Glomerular endothelial cell (primary cell): ENCODE measurements around the gene ZBED4. TPM values are rescaled to one million over a fixed set of nuclear protein-coding genes. Genes with fewer than 3 reads are reported as not detected.

Experiments used
- DNase-seq: peaks from one replicate; pipeline ENCODE4 v3.0.0-alpha.2; 2011; ENCODE audit warnings: low read depth, low spot score; ENCODE audit errors: extremely low read depth
- total RNA-seq: library from RNA; depleted of rRNA; stranded (reverse); fragments of >200 nt; gene quantifications from 2 replicates; pipeline ENCODE4 v1.2.3, GENCODE V29; 2015

ZBED4 gene
- total RNA-seq, 1 donor from 2014 or later, result 25.9 TPM

- DNase-seq, result no peak
These were observed 45.9 kb downstream of the ZBED4 start for GRCh38 chr22:49899530-49899929.

DNA sequence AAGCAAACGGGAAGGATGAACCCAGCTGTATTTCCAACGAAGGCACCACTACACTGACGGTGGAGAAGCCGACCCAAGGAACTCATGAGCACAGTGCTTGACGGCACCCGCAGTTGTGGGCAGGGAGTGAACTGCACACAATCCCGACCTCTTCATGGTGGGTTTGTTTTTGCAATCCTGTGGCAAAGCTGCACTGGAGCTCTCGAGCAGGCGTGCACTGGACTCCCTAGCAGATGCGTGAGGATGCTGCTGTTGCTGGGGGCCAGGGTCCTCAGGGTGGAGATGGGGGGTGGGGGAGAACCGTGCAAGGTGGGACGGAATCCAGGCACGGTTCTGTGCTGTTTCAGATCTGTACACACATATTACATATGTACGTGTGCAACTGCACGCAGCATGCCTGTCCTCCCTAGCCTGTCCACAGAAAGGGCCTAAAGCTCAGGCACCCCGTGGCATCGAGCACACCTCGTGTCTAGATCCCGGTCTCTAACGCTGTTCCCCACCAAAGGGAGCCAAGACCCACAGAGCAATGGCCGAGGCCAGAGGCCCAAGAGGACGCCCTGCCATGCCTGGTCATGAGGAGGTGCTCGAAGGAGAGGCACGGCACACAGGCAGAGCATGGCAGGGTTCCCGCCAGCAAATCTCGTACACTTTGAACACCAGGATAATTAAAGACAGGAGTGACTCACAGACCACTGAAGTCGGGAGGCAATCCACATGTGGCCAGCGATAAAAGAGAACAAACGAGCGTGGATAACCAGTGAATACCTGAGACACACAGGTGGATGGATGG, 47.0 kb downstream of the ZBED4 start:
- no peak for DNase-seq

DNA sequence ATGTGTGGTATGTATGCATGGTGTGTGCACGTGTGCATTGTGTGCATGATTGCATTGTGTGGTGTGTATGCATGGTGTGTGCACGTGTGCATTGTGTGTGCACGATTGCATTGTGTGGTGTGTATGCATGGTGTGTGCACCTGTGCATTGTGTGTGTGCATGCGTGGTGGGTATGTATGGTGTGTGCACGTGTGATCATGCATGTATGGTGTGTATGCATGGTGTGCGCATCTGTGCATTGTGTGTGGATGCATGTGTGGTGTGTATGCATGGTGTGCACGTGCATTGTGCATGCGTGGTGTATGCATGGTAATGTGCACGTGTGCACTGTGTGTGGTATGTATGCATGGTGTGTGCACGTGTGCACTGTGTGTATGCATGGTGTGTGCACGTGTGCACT, 47.8 kb downstream of the ZBED4 start:
- no peak for DNase-seq

GRCh38 chr22:49903322-49904039, 49.8 kb downstream of the ZBED4 start:
- no peak for DNase-seq

DNA sequence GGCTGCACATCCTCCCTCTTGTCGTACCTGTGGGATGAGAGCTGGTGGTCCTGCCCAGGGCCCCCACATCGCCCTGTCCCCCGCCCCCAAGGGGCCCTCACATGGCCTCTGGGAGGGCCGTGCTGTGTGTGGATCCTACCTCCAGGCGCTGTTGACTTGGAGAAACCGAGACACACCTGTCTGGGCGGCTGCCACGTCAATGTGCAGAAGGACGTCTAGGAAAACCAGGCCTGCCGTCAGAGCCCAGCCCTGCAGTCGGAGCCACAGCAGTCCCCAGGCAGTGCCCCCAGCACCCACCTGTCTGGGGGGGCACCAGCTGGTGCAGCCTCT, 50.4 kb downstream of the ZBED4 start:
- DNase-seq, result no peak

DNA sequence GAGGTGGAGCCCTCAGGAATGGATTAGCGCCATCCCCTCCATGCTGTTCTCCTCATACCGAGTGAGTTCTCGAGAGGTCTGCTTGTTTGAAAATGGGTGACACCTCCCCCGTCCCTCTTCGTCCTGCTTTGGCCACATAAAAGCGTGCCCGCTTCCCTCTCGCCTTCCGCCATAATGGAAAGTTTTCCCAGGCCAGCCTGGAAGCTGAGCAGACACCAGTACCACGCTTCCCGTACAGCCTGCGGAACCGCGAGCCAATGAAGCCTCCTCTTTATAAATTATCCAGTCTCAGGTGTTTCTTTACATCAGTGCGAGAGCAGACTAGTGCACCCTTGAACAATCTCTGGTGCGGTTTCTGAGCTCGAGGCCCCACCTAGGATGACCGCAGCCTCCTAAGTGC, 51.8 kb downstream of the ZBED4 start:
- DNase-seq, result no peak

GRCh38 chr22:49906071-49906798, 52.6 kb downstream of the ZBED4 start:
- DNase-seq, result no peak

DNA sequence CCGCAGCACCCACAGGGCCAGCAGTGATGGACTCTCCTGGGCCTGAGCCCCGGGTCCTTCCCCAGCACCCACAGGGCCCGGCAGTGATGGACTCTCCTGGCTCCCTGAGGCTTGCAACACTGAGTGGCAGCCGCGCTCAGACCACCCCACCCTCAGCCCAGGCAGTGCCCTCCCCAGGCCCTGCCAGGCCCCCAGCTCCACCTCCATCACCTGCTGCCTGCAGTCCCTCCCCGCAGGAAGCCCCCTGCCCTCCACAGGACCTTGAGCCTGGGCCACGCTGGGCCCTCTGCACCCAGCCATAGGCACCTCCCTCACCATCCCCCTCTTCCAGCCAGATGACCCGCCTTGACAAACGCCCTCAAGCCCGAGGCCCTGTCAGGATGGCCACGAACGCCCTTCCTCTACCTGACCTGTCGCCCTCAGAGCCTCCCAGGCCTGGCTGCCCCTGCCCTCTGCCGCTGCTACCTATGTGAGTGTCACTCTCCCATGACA, 53.2 kb downstream of the ZBED4 start:
- DNase-seq, result no peak

DNA sequence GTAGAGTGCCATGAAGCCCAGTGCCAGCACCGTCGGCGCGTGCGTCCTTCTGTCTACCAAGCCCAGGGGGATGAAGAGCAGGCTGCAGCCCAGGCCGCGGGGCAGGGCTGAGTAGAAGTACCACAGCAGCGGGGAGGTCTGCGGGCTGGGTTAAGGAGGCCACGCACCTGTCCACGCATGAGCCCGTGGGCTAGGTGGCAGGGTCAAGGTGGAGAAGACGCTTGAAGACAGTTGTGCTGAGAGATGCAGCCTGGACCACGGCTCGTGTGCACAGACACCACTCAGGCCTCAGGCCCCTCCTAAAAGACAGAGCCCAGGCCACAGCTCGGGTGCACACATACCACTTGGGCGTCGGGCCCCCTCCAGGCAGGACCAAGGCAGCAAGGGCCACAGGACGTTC, 54.2 kb downstream of the ZBED4 start:
- DNase-seq, result no peak

DNA sequence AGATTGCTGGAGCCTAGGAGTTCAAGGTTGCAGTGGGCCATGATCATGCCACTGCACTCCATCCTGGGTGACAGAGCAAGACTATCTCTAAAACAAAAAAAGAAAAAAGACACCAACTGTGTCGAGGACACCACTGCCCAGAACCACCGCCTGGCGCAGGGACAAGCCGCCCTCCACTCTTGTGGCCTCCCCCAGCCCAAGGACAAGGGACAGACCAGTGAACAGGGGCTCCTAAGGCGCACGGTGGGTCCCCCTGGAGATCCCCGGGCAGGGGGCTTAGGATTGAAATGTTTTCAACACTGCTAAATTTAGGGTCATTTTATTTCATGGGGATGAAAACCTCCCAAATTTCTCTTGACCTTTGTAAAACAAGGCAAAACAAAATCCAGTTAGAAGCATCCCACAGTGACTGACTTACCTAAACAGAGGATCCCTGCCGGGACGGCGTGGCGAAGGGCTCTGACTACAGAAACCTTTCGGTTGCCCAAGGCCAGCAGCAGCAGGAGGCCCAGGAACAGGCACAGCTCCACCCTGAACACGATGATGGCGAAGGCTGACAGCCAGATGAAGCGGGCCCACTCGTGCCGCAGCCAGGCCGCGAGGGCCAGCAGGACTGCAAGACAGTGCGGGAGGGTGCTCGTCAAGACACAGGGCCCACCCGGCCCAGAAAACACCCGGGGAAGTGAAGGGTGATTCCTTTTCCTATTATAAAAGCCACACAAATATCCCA, 56.0 kb downstream of the ZBED4 start:
- DNase-seq, result no peak

GRCh38 chr22:49910229-49911155, 56.8 kb downstream of the ZBED4 start:
- DNase-seq, result no peak

- DNase-seq, result no peak
These were observed 58.4 kb downstream of the ZBED4 start for GRCh38 chr22:49911881-49912625.

- no peak for DNase-seq
These were observed 59.4 kb downstream of the ZBED4 start for GRCh38 chr22:49913026-49913425.

- DNase-seq, result no peak
These were observed 59.8 kb downstream of the ZBED4 start for GRCh38 chr22:49913446-49913845.

DNA sequence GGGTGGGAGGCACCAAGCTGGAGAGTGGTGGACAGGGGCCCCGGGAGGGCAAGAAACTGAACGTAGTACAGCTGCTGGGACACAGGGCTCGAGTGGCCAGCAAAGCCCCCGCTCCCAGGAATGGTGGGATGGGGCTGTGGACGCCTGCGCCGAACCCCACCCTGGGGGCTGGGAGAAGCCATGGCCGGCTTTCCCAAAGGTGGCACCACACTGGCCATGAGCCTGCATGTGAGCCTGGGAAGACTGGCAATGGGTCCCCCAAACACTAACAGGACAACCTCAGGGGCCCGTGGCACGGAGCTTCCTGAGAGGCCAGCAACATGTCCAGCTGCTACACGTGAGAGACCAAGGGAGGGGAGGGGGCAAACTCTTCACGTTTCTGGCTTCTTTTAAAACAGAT, 60.6 kb downstream of the ZBED4 start:
- no peak for DNase-seq

DNA sequence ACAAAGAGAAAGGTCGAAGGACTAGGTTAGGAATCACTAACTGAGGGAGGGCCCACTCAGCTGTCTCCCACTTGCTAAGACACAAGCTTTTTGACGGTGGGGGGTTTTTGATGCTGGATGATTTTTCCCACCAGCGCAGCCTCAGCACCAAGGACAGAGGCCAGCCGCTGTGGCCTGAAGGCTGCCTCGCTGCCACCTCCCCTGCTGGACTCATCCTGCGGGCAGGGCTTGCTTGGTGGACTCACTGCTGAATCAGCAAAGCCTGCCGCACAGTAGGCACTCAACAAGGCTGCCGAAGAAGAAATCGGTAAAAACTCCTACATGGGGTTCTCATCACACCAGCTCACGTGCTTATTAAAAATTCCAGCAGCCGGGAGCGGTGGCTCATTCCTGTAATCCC, 62.0 kb downstream of the ZBED4 start:
- no peak for DNase-seq

DNA sequence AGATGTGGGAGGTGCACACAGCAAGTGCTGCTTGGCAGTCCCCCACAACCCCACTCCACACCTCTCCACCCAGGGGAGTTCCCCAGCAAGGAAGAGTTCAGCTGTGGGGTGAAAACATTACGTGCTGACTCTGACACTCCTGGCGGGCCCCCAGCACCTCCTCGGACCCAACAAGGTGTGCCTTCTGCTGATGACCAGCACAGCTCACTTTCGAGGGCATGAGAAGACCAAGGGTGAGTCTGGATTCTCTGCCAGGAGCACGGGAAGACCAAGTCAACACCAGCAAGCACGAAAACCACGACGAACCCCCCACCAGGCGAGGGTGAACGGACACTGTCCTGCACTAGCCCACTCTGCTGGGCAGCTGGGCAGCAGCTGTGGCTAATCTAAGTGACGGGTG, 63.2 kb downstream of the ZBED4 start:
- no peak for DNase-seq

- peak; percentile 44 for DNase-seq
These were observed 64.6 kb downstream of the ZBED4 start, which contains the start of the genes ALG12 and CRELD2 for GRCh38 chr22:49917974-49918910. Gene ALG12, minus strand, starts transcription at chr22:49918438. Its CDS starts 4,673 bp downstream, at chr22:49913765. Gene CRELD2, plus strand, starts transcription at chr22:49918634. Its CDS starts 136 bp downstream, at chr22:49918770.
